Left ventricle myocardium inferior (tissue), 1 donor: ENCODE data around the gene ATXN7L1. TPM values are rescaled to one million over a fixed set of nuclear protein-coding genes. Genes with fewer than 3 reads are reported as not detected.

Experiments used
- DNase-seq: peaks from one replicate; pipeline ENCODE4 v3.0.0-alpha.2; 2020
- H3K27ac ChIP-seq: fragments of 200-600 bp; replicated peaks from 2 replicates; pipeline ENCODE4 v1.8.0; 2021
- H3K27me3 ChIP-seq: fragments of 200-600 bp; 2 replicates; pipeline ENCODE4 v1.8.0; 2021; ENCODE audit warnings: low read depth
- H3K36me3 ChIP-seq: fragments of 200-600 bp; 2 replicates; pipeline ENCODE4 v1.8.0; 2021
- H3K4me1 ChIP-seq: fragments of 200-600 bp; 2 replicates; pipeline ENCODE4 v1.8.0; 2021
- H3K4me3 ChIP-seq: fragments of 200-600 bp; 2 replicates; pipeline ENCODE4 v1.8.0; 2021; ENCODE audit warnings: mild to moderate bottlenecking, moderate library complexity
- H3K9me3 ChIP-seq: fragments of 200-600 bp; replicated peaks from 2 replicates; pipeline ENCODE4 v1.8.0; 2021
- intact Hi-C: fragments of 100-400 bp; cut with micrococcal nuclease; formaldehyde crosslinking; loops from one replicate; pipeline ENCODE4 v1.11.0; 2022
- total RNA-seq: library from RNA; stranded (reverse); fragmentation: NEBNext Ultra II Directional; extraction: Animal tissue kit (Norgen Biotek cat#: 25700); gene quantifications from one replicate; pipeline ENCODE4 v1.2.1, GENCODE V29; 2021
- TF ChIP-seq, protein P1 (sequence below): fragments of 200-600 bp; IDR thresholded peaks from 2 replicates; pipeline ENCODE4 v1.8.0; 2021; ENCODE audit warnings: antibody characterized with exemption, mild to moderate bottlenecking, borderline replicate concordance
- donor health status: DM: no; HTN: yes; CAD: no; lungs with severe emphysema.

The ATXN7L1 gene
- total RNA-seq, 1 donor from 2014 or later: 6.2 TPM

DNA sequence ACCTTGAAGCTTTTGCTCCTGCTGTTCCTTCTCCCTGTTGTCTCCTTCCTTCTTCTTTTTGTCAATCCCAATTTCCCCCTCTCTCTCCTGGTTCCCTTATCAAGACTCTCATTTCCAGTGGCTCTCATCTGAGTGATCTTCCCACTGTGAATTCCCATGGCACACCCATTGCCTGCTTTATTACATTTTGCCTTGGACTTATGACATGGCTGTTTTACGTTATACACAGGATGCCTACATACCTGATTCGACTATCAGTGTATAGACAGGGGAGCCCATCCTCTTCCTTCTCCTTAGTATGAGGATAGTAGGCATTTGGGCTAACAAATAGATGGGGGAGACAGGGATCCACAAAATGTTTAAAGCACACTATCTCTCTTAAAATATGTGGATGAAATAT, 255.2 kb downstream of the ATXN7L1 start:
- intact Hi-C loops: no loop called here
- no peak for DNase-seq
- no peak overlapping the region for H3K4me3 ChIP-seq
- no peak overlapping the region for H3K27ac ChIP-seq
- H3K27me3 ChIP-seq: no peaks in the 10 kb centered on the region
- peaks cover 5% of the 10 kb centered on the region for H3K9me3 ChIP-seq
- H3K36me3 ChIP-seq: peaks cover 42% of the 10 kb centered on the region
- TF ChIP-seq, protein P1, sequence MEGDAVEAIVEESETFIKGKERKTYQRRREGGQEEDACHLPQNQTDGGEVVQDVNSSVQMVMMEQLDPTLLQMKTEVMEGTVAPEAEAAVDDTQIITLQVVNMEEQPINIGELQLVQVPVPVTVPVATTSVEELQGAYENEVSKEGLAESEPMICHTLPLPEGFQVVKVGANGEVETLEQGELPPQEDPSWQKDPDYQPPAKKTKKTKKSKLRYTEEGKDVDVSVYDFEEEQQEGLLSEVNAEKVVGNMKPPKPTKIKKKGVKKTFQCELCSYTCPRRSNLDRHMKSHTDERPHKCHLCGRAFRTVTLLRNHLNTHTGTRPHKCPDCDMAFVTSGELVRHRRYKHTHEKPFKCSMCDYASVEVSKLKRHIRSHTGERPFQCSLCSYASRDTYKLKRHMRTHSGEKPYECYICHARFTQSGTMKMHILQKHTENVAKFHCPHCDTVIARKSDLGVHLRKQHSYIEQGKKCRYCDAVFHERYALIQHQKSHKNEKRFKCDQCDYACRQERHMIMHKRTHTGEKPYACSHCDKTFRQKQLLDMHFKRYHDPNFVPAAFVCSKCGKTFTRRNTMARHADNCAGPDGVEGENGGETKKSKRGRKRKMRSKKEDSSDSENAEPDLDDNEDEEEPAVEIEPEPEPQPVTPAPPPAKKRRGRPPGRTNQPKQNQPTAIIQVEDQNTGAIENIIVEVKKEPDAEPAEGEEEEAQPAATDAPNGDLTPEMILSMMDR: no peak
- H3K4me1 ChIP-seq: peaks cover 30% of the 10 kb centered on the region

DNA sequence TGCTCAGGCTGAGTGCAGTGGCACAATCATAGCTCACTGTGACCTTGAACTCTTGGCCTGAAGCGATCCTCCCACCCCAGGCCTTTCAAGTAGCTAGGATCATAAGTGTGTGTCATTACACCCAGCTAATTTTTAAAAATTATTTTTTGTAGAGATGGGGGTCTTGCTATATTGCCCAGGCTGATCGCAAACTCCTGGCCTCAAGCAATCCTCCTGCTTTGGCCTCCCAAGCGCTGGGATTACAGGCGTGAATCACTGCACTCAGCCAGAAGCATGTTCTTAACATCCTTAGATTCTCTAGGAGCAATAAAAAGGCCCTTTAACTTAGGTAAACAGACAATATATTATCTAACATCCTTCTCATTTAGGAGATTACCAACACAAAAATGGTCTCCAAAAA, 256.8 kb downstream of the ATXN7L1 start:
- no peak overlapping the region for H3K27ac ChIP-seq
- intact Hi-C loops: no loop called here
- no peak overlapping the region for H3K4me3 ChIP-seq
- H3K9me3 ChIP-seq: no peaks in the 10 kb centered on the region
- H3K4me1 ChIP-seq: peaks cover 30% of the 10 kb centered on the region
- peaks cover 44% of the 10 kb centered on the region for H3K36me3 ChIP-seq
- DNase-seq: no peak
- H3K27me3 ChIP-seq: no peaks in the 10 kb centered on the region
- TF ChIP-seq, protein P1: no peak

DNA sequence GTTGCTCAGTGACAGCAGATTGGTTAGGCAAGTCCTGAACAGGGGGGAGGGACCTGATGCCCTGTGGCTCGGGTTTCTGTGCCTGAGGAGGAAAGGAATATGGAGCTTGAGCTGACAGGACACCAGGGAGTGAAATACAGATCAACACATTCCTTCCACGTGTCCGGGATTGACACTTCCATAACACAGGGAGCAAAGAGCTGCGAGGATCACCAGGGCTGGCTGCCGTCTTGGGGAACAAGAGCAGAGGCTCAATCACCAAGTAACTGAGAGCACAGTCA, 258.4 kb downstream of the ATXN7L1 start:
- DNase-seq: no peak
- Histone ChIP-seq H3K4me1 (peaks cover 30% of the 10 kb centered on the region), H3K4me3 (no peak overlapping the region), H3K9me3 (no peaks in the 10 kb centered on the region), H3K36me3 (peaks cover 44% of the 10 kb centered on the region), H3K27me3 (no peaks in the 10 kb centered on the region), H3K27ac (no peak overlapping the region)
- intact Hi-C loops: no loop called here
- TF ChIP-seq, protein P1: no peak

DNA sequence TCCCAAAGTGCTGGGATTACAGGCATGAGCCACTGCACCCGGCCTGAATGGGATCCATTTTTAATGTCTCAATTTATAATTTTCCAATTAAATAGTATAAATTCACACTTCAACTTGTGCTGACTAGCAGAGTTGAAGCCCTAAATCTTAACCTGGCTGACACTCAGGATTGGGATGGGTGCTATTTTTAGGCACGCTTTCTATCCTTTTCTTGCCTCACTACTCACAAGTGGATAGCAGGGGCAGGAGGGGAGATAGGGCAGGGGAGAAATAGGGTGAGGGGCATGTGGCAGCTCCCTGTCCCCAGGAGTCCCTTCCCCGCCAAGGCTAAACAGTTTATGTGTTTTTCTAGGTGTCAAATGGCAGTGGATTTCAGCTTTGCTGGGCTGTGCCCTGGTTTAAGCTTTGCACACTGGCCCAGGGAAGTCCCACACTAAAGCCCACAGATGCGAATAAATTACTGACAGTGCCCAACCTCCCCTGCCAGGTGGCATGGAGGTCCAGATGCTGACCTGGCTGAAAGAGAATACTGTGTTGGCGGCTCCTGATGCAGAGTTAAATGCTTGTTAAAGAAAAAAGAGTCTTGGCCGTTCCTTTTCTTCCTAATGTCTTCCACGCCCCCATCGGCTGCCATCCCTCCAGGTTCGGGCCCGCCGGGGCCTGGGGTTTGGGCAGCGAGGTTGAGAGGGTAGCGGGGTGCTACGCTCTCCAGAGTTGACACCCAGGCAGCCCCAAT, 259.0 kb downstream of the ATXN7L1 start:
- Histone ChIP-seq H3K9me3 (no peaks in the 10 kb centered on the region), H3K27ac (no peak overlapping the region), H3K27me3 (no peaks in the 10 kb centered on the region), H3K4me1 (peaks cover 30% of the 10 kb centered on the region), H3K4me3 (no peak overlapping the region), H3K36me3 (peaks cover 39% of the 10 kb centered on the region)
- TF ChIP-seq, protein P1: no peak
- intact Hi-C loops: no loop called here
- no peak for DNase-seq

DNA sequence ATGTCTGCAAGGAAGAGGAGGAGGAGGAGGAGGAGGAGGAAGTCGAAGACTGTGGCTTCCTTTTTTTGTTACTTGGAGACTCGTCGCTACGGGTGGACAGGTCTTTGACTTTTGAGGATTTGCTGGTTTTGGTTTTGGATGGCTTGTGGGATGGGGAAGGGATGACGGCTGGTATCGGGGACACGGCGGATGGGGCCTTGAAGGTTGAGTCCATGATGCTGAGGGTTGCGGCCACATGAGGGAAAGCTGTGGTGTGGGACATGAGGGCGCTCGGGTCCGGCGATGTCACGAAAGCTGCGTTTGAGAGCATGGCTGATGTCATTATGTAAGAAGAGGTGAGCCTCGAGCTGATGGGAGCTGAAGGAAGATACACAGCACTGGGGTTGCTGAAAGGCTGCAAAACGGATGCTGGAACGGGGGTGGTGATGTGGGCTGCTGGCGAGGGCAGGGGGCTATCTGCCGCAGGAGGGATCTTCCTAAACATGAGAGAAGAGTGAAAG, 262.0 kb downstream of the ATXN7L1 start:
- Histone ChIP-seq H3K9me3 (no peaks in the 10 kb centered on the region), H3K4me1 (peaks cover 15% of the 10 kb centered on the region), H3K27me3 (no peaks in the 10 kb centered on the region), H3K27ac (no peak overlapping the region), H3K4me3 (no peak overlapping the region), H3K36me3 (peaks cover 31% of the 10 kb centered on the region)
- TF ChIP-seq, protein P1: no peak
- DNase-seq: no peak
- intact Hi-C loops: no loop called here
